Ascending aorta (tissue), 2 donors: Measurements from ENCODE around the gene CHRNA9. TPM values are rescaled to one million over a fixed set of nuclear protein-coding genes. Genes with fewer than 3 reads are reported as not detected.
"Not testable (repeated sequence)": the region's sequence is repeated elsewhere in the genome, so short reads cannot be mapped to it uniquely, and the experiment has no call there.

Source experiments
- DNase-seq, 2 donors: peaks; one replicate each; pipeline ENCODE4 v3.0.0-alpha.2; 2019; ENCODE audit warnings: low spot score in 2 of 2
- H3K27ac ChIP-seq, 2 donors: fragments of 200-600 bp; sonication (generic); one replicate each; pipeline ENCODE4 v1.5.1; 2016 to 2017; ENCODE audit warnings: mild to moderate bottlenecking in 1 of 2
- H3K27me3 ChIP-seq: fragments of 200-600 bp; sonication (generic); one replicate; pipeline ENCODE4 v1.5.1; 2017
- H3K36me3 ChIP-seq, 2 donors: fragments of 200-600 bp; sonication (generic); one replicate each; pipeline ENCODE4 v1.5.1; 2016
- H3K4me1 ChIP-seq, 2 donors: fragments of 200-600 bp; sonication (generic); one replicate each; pipeline ENCODE4 v1.5.1; 2016 to 2017; ENCODE audit warnings: mild to moderate bottlenecking in 1 of 2
- H3K4me3 ChIP-seq, 2 donors: fragments of 200-600 bp; sonication (generic); one replicate each; pipeline ENCODE4 v1.5.1; 2016 to 2017; ENCODE audit warnings: mild to moderate bottlenecking in 1 of 2
- H3K9me3 ChIP-seq, 2 donors: fragments of 200-600 bp; sonication (generic); one replicate each; pipeline ENCODE4 v1.5.1; 2016
- intact Hi-C: fragments of 100-400 bp; cut with DNase I; formaldehyde crosslinking; loops from one replicate; pipeline ENCODE4 v1.15.1; 2023
- total RNA-seq: library from RNA; depleted of rRNA; stranded (reverse); fragments of >200 nt; gene quantifications from one replicate; pipeline ENCODE4 v1.1.0, GENCODE V29; 2016
- TF ChIP-seq, protein P1 (sequence below), 3 experiments: fragments of 200-600 bp in 2 of 3; fragments of 450-650 bp in 1 of 3; sonication (generic) in 2 of 3; IDR thresholded peaks; one replicate each; pipeline ENCODE4 v1.5.1; 2016 to 2019; ENCODE audit warnings: antibody characterized with exemption in 3 of 3, mild to moderate bottlenecking in 1 of 3, moderate library complexity in 1 of 3

CHRNA9 gene
- total RNA-seq, 1 donor from 2014 or later: not detected

DNA sequence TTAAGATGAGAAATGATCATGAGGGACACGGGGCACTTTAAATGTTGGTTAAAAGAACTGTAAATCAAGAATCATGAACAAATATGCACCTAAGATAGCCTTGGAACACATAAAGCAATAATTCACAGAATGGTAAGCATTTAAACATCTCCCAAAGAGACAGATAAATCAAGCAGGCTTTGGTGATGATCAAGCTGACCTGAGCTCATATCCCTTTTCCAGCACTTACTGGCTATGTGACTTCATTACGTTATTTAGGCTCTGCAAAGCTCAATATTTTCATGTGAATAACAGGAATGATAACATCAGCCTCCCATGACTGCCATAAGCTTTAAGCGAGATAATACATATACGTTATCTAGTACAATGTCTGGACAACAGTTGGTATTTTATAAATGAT lies 54.9 kb downstream of the CHRNA9 start:
- H3K9me3 ChIP-seq: no peaks in the 10 kb centered on the region
- TF ChIP-seq, protein P1, sequence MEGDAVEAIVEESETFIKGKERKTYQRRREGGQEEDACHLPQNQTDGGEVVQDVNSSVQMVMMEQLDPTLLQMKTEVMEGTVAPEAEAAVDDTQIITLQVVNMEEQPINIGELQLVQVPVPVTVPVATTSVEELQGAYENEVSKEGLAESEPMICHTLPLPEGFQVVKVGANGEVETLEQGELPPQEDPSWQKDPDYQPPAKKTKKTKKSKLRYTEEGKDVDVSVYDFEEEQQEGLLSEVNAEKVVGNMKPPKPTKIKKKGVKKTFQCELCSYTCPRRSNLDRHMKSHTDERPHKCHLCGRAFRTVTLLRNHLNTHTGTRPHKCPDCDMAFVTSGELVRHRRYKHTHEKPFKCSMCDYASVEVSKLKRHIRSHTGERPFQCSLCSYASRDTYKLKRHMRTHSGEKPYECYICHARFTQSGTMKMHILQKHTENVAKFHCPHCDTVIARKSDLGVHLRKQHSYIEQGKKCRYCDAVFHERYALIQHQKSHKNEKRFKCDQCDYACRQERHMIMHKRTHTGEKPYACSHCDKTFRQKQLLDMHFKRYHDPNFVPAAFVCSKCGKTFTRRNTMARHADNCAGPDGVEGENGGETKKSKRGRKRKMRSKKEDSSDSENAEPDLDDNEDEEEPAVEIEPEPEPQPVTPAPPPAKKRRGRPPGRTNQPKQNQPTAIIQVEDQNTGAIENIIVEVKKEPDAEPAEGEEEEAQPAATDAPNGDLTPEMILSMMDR (IDR thresholded peaks at IDR 0.05): no peak
- no peak overlapping the region for H3K27ac ChIP-seq
- no peaks in the 10 kb centered on the region for H3K4me1 ChIP-seq
- no peaks in the 10 kb centered on the region for H3K36me3 ChIP-seq
- no peak for DNase-seq
- no peak overlapping the region for H3K4me3 ChIP-seq
- no peaks in the 10 kb centered on the region for H3K27me3 ChIP-seq
- intact Hi-C loops: no loop called here

DNA sequence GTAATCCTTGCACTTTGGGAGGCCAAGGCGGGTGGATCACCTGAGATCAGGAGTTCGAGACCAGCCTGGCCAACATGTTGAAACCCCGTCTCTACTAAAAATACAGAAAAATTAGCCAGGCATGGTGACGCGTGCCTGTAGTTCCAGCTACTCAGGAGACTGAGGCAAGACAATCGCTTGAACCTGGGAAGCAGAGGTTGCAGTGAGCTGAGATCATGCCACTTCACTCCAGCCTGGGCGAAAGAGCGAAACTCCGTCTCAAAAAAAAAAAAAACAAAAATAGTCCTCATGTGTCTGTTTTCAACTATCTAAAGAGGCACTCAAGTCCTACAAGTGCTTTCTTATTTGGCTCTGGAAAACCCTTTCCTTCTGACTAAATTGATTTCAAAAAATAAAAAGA lies 57.1 kb downstream of the CHRNA9 start:
- H3K27me3 ChIP-seq, intact Hi-C loops, H3K27ac ChIP-seq, DNase-seq, H3K36me3 ChIP-seq, H3K9me3 ChIP-seq, H3K4me3 ChIP-seq, H3K4me1 ChIP-seq: not testable (repeated sequence)

DNA sequence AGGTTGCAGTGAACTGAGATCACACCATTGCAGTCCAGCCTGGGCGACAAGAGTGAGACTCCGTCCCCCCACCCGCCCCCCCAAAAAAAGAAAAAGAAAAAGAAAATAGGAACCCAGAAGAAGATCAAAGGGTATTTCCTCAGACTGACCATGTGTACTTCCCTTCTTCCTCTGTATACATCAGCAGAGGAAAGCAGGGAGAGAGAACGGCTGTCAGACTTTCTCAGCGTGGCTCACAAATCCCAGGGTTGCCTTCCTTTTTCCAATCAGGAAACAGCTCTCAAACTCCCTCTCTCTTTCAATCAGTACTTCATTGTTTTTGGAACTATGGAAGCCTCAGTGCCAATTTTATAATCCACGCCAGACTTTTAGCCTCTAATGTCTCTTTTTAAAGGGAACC lies 59.1 kb downstream of the CHRNA9 start:
- TF ChIP-seq, protein P1 (IDR thresholded peaks at IDR 0.05): no peak
- H3K9me3 ChIP-seq: no peaks in the 10 kb centered on the region
- H3K36me3 ChIP-seq: no peaks in the 10 kb centered on the region
- no peaks in the 10 kb centered on the region for H3K4me1 ChIP-seq
- no peak for DNase-seq
- H3K27me3 ChIP-seq: no peaks in the 10 kb centered on the region
- no peak overlapping the region for H3K27ac ChIP-seq
- H3K4me3 ChIP-seq: no peak overlapping the region
- intact Hi-C loops: no loop called here

DNA sequence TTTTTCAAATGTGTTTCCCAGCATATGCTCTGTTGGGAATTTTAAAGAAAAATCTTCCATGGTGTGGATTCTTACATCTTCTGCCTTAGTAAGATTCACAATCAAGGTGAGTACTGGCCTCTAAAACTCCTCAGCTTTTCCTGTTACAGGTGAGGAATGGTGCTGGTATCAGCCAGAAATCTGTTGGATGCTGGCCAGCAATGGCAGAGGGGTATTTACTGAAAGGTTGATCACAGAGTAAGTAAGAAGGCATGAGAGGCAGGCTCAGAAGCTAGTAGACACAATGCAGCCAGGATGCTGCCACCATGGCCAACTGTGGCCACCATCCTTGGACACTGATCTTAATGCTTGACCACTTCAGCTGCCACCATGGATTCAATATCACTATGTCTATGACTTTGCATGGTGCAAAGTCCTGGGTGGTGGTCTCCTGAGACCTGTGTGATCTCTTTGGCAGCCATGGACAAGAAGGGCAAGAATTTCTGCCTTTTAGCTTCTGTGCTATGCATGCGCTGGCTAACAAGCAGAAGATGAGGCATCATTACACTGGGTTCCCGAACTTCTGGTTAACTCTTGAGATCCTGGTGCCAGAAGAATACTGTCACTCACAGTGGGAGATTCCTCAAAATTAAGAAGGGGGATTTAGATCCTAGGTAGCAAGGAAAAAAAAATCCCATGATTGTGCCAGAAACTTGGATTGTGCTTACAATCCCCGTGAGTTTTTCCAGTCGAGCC lies 60.2 kb downstream of the CHRNA9 start:
- TF ChIP-seq, protein P1 (IDR thresholded peaks at IDR 0.05): no peak
- Histone ChIP-seq H3K27me3 (no peaks in the 10 kb centered on the region), H3K9me3 (no peaks in the 10 kb centered on the region), H3K36me3 (no peaks in the 10 kb centered on the region), H3K4me3 (no peak overlapping the region), H3K4me1 (no peaks in the 10 kb centered on the region), H3K27ac (no peak overlapping the region)
- intact Hi-C loops: no loop called here
- DNase-seq: no peak

DNA sequence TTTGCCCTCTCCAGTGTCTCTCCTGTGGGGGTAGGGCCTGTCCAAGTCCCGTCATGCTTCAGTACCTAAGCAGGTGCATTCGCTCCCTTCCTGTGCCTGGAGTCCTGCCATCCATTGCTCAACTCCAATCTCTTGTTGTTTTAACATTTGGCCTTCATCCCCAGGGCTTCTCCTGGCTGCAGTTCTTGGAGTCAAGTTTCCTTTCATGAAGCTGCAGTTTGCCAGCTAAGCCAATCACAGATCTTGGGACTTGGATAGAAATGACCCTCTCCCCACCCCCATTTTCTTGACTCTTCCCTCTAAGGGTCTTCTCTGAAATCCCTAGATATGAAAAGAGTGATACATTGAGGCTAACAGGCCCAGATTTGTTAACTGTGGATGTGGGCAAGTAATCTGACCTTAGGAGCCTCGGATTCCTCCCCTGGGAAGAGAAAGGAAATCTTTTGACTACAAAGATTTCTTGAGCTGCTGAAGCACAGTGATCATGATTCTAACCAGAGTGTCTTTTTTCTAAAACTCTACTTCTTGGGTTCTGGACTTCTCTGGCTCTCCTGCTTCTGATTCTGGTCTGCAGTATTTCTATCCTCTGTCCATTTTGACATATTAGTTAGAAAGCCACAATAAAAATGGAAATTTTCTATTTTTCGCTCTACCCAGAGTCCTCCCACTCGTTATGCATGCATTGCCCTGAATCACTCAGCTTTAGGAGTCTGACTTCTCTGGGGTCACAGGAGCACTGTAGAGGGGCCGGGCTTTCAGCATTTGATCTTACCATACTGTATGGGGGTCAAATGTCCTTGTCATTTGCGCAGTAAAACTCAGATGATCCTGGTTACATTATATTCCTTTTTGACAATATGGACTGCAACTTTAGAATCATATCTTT lies 61.0 kb downstream of the CHRNA9 start:
- Histone ChIP-seq H3K4me3 (no peak overlapping the region), H3K27ac (no peak overlapping the region), H3K36me3 (no peaks in the 10 kb centered on the region), H3K9me3 (no peaks in the 10 kb centered on the region), H3K4me1 (no peaks in the 10 kb centered on the region), H3K27me3 (no peaks in the 10 kb centered on the region)
- no peak for DNase-seq
- intact Hi-C loops: no loop called here
- TF ChIP-seq, protein P1 (IDR thresholded peaks at IDR 0.05): no peak

DNA sequence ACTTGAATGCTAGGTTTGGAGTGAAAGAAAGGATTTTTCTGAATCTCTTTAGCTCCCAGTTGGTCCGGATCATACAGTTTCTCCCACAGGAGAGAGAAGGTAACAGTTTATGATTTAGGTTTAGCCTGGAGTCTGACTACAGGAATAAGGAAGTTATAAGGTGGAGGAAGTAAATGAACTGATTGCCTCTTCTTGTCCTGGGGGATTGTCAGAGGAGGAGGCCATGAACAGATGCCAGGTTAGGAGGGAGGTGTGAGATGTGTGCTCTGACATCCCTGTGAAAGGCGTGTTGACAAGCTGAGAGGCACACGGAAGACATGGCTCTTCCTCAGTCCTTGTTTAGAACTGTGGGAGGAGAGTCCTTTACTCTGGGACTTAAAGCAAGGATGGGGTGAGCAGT lies 64.4 kb downstream of the CHRNA9 start:
- Histone ChIP-seq H3K4me3 (no peak overlapping the region), H3K27me3 (no peaks in the 10 kb centered on the region), H3K27ac (no peak overlapping the region), H3K9me3 (no peaks in the 10 kb centered on the region), H3K36me3 (no peaks in the 10 kb centered on the region), H3K4me1 (no peaks in the 10 kb centered on the region)
- intact Hi-C loops: no loop called here
- DNase-seq: no peak
- TF ChIP-seq, protein P1 (IDR thresholded peaks at IDR 0.05): no peak
